ENCODE data around the gene DDO. TPM values are rescaled to one million over a fixed set of nuclear protein-coding genes. Genes with fewer than 3 reads are reported as not detected.

DDO gene
- total RNA-seq, 1 donor from 2014 or later, result 16.2 TPM

- DNase-seq (ENCODE audit: low spot score), result no peak
- intact Hi-C loops (cut with DNase I), result no loop called here
Measured at GRCh38 chr6:110387986-110388385, 27.4 kb downstream of the DDO start.

GRCh38 chr6:110385458-110385863, 29.9 kb downstream of the DDO start:
- intact Hi-C loops (cut with DNase I), result no loop called here
- DNase-seq (ENCODE audit: low spot score), result no peak

GRCh38 chr6:110378552-110378951, 36.8 kb downstream of the DDO start:
- intact Hi-C loops (cut with DNase I), result no loop called here

GRCh38 chr6:110369066-110369465, 46.3 kb downstream of the DDO start:
- no peak for DNase-seq (ENCODE audit: low spot score)
- intact Hi-C loops (cut with DNase I), result no loop called here

More at GRCh38 chr6:110378552-110378951, 36.8 kb downstream of the DDO start:
- DNase-seq (ENCODE audit: low spot score), result no peak

- DNase-seq (ENCODE audit: low spot score), result no peak
- intact Hi-C loops (cut with DNase I), result no loop called here
Measured at GRCh38 chr6:110368284-110368683, 47.1 kb downstream of the DDO start.

- intact Hi-C loops (cut with DNase I), result no loop called here
- no peak for DNase-seq (ENCODE audit: low spot score)
Measured at GRCh38 chr6:110367825-110368224, 47.5 kb downstream of the DDO start.

- intact Hi-C loops (cut with DNase I), result no loop called here
- DNase-seq (ENCODE audit: low spot score), result no peak
Measured at GRCh38 chr6:110366975-110367374, 48.4 kb downstream of the DDO start.

- no peak for DNase-seq (ENCODE audit: low spot score)
- intact Hi-C loops (cut with DNase I), result no loop called here
Measured at GRCh38 chr6:110366256-110366655, 49.1 kb downstream of the DDO start.

- intact Hi-C loops (cut with DNase I), result no loop called here
- DNase-seq (ENCODE audit: low spot score), result no peak
Measured at GRCh38 chr6:110364364-110365105, 50.8 kb downstream of the DDO start.

- intact Hi-C loops (cut with DNase I), result no loop called here
- no peak for DNase-seq (ENCODE audit: low spot score)
Measured at GRCh38 chr6:110363748-110364147, 51.6 kb downstream of the DDO start.

GRCh38 chr6:110360676-110361075, 54.7 kb downstream of the DDO start:
- intact Hi-C loops (cut with DNase I), result no loop called here
- DNase-seq (ENCODE audit: low spot score), result no peak

GRCh38 chr6:110359556-110359955, 55.8 kb downstream of the DDO start:
- DNase-seq (ENCODE audit: low spot score), result no peak

GRCh38 chr6:110358553-110359160, 56.7 kb downstream of the DDO start:
- intact Hi-C loops (cut with DNase I), result no loop called here

More at GRCh38 chr6:110359556-110359955, 55.8 kb downstream of the DDO start:
- intact Hi-C loops (cut with DNase I), result no loop called here

GRCh38 chr6:110357664-110358552, 57.5 kb downstream of the DDO start, which contains the start of gene METTL24:
Gene METTL24 (minus strand): TSS chr6:110358349. CDS start chr6:110358272, 77 bp downstream.
- intact Hi-C loops (cut with DNase I), result no loop called here
- DNase-seq (ENCODE audit: low spot score), result no peak

More at GRCh38 chr6:110358553-110359160, 56.7 kb downstream of the DDO start:
- DNase-seq (ENCODE audit: low spot score), result no peak

GRCh38 chr6:110357298-110357663, 58.1 kb downstream of the DDO start:
- intact Hi-C loops (cut with DNase I), result no loop called here
- DNase-seq (ENCODE audit: low spot score), result no peak

GRCh38 chr6:110356778-110357177, 58.6 kb downstream of the DDO start:
- no peak for DNase-seq (ENCODE audit: low spot score)
- intact Hi-C loops (cut with DNase I), result no loop called here

- intact Hi-C loops (cut with DNase I), result no loop called here
- DNase-seq (ENCODE audit: low spot score), result no peak
Measured at GRCh38 chr6:110355727-110356126, 59.6 kb downstream of the DDO start.

- no peak for DNase-seq (ENCODE audit: low spot score)
- intact Hi-C loops (cut with DNase I), result no loop called here
Measured at GRCh38 chr6:110355022-110355421, 60.4 kb downstream of the DDO start.

GRCh38 chr6:110354153-110354552, 61.2 kb downstream of the DDO start:
- no peak for DNase-seq (ENCODE audit: low spot score)
- intact Hi-C loops (cut with DNase I), result no loop called here

GRCh38 chr6:110353457-110354001, 61.8 kb downstream of the DDO start:
- no peak for DNase-seq (ENCODE audit: low spot score)
- intact Hi-C loops (cut with DNase I), result no loop called here

All from cardiac septum (tissue), 1 donor.